WERI-Rb-1 (cell line): ENCODE data around the gene SAMHD1.
"Not testable (repeated sequence)": the region's sequence is repeated elsewhere in the genome, so short reads cannot be mapped to it uniquely, and the experiment has no call there.

Source experiments
- DNase-seq: peaks from one replicate; pipeline ENCODE4 v3.0.0-alpha.2; 2020
- H3K27ac ChIP-seq: fragments of 250-450 bp; sonication (Bioruptor Pico); 2 replicates; pipeline ENCODE4 v1.5.1; 2020; ENCODE audit warnings: mild to moderate bottlenecking, moderate library complexity
- H3K27me3 ChIP-seq: fragments of 250-450 bp; sonication (Bioruptor Pico); 2 replicates; pipeline ENCODE4 v1.5.1; 2021; ENCODE audit warnings: mild to moderate bottlenecking, low read depth, moderate library complexity; ENCODE audit not compliant: insufficient read depth, severe bottlenecking
- H3K36me3 ChIP-seq: fragments of 250-450 bp; sonication (Bioruptor Pico); 2 replicates; pipeline ENCODE4 v1.5.1; 2020; ENCODE audit warnings: mild to moderate bottlenecking, moderate library complexity
- H3K4me3 ChIP-seq: 2 replicates; pipeline ENCODE4 v1.5.1; 2011; ENCODE audit warnings: low read depth, mild to moderate bottlenecking, control low read depth, low read length
- H3K9me3 ChIP-seq: fragments of 250-450 bp; sonication (Bioruptor Pico); 2 replicates; pipeline ENCODE4 v1.5.1; 2021; ENCODE audit warnings: mild to moderate bottlenecking, moderate library complexity; ENCODE audit not compliant: severe bottlenecking
- CTCF ChIP-seq: IDR thresholded peaks from 2 replicates; pipeline ENCODE4 v1.5.1; 2011; ENCODE audit warnings: low read depth, mild to moderate bottlenecking, control low read depth, inconsistent platforms, low read length

Gene SAMHD1

GRCh38 chr20:36971103-36971502 lies 19.6 kb upstream of the SAMHD1 start:
- Histone ChIP-seq H3K27ac (no peak overlapping the region), H3K27me3 (no peaks in the 10 kb centered on the region), H3K9me3 (no peaks in the 10 kb centered on the region), H3K4me3 (no peak overlapping the region), H3K36me3 (no peaks in the 10 kb centered on the region)
- DNase-seq: no peak
- TF ChIP-seq CTCF: no peak

GRCh38 chr20:36969478-36970186 lies 18.1 kb upstream of the SAMHD1 start:
- Histone ChIP-seq H3K27ac (no peak overlapping the region), H3K36me3 (no peaks in the 10 kb centered on the region), H3K9me3 (no peaks in the 10 kb centered on the region), H3K27me3 (no peaks in the 10 kb centered on the region), H3K4me3 (no peak overlapping the region)
- DNase-seq: no peak
- TF ChIP-seq CTCF: no peak

- H3K27ac ChIP-seq: no peak overlapping the region
Measured at GRCh38 chr20:36969051-36969450, 17.5 kb upstream of the SAMHD1 start.

GRCh38 chr20:36967636-36968035 lies 16.1 kb upstream of the SAMHD1 start:
- no peak for DNase-seq
- TF ChIP-seq CTCF: no peak
- Histone ChIP-seq H3K4me3 (no peak overlapping the region), H3K27ac (peak overlapping the region; percentile 74), H3K9me3 (no peaks in the 10 kb centered on the region), H3K27me3 (no peaks in the 10 kb centered on the region), H3K36me3 (no peaks in the 10 kb centered on the region)

More at GRCh38 chr20:36969051-36969450, 17.5 kb upstream of the SAMHD1 start:
- Histone ChIP-seq H3K36me3 (no peaks in the 10 kb centered on the region), H3K27me3 (no peaks in the 10 kb centered on the region), H3K4me3 (no peak overlapping the region), H3K9me3 (no peaks in the 10 kb centered on the region)
- no peak for DNase-seq
- no peak for TF ChIP-seq CTCF

- not testable (repeated sequence) for H3K27ac ChIP-seq, H3K4me3 ChIP-seq, H3K27me3 ChIP-seq, H3K36me3 ChIP-seq, DNase-seq, H3K9me3 ChIP-seq
Measured at GRCh38 chr20:36966965-36967364, 15.5 kb upstream of the SAMHD1 start.

GRCh38 chr20:36962354-36962941 lies 10.9 kb upstream of the SAMHD1 start:
- not testable (repeated sequence) for H3K27ac ChIP-seq, H3K9me3 ChIP-seq, H3K36me3 ChIP-seq, H3K27me3 ChIP-seq, H3K4me3 ChIP-seq, DNase-seq

- Histone ChIP-seq H3K36me3 (no peaks in the 10 kb centered on the region), H3K4me3 (no peak overlapping the region), H3K27ac (no peak overlapping the region), H3K9me3 (peaks cover 5% of the 10 kb centered on the region), H3K27me3 (no peaks in the 10 kb centered on the region)
- DNase-seq: no peak
- no peak for TF ChIP-seq CTCF
Measured at GRCh38 chr20:36959242-36959641, 7.7 kb upstream of the SAMHD1 start.
